ENCODE results near the gene CLMN.

The CLMN gene

DNA sequence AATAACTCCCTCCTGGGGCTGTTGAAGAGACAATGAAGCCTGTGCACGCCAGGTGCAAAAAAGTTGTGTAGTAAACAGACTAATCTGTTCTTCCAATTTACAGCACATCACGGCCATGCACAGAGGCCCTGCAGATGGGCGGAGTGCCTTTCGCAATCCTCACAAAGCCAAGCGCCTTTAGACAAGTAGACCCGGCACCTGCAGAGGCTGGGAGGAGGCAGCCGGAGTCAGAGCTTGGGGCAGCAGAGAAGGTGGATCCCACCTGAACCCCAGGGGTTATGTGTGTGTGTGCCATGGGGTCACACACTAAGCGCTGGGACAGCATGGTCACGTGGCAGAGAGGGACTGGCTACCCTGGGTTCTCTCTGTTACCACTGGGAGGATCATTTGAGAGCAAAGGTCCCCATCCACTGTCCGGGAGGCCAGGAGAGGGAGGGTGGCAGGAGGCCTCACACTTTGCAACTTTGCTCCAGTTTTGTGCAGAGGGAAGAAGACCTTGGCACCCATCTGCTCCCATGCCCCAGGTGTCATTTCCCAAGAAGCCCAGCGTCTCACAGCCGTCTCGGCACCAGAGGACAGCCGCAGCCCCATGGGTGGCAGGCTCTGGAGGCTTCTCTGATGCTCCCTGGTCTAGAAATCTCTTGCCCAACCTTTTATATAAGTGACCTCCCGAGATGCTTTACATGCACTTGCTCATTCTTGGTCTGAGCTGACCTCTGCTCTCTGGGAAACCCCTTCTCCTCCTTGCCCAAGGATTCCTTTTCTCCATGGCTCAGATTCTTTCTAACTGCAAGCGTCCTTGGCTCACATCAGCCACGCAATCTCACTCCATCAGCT is 82.4 kb downstream of the CLMN start:
- DNase-seq, result no peak

DNA sequence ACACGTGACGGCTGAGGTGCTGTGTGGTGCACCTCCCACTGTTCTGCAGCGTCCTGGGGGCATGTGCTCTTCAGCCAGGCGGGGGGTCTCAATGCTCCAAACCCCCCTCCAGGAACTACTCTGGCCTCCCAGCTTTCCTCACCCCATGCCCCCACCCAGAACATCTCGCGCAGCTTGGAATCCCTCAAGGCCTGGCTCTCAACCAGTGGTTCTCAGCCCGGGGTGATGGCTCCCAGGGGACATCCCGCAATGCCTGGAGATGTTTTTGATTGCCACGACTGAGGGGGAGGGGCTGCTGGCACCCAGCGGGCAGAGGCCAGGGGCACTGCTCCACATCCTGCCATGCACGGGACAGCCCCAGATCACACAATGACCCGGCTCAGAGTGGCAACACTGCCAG is 83.5 kb downstream of the CLMN start:
- no peak for DNase-seq

DNA sequence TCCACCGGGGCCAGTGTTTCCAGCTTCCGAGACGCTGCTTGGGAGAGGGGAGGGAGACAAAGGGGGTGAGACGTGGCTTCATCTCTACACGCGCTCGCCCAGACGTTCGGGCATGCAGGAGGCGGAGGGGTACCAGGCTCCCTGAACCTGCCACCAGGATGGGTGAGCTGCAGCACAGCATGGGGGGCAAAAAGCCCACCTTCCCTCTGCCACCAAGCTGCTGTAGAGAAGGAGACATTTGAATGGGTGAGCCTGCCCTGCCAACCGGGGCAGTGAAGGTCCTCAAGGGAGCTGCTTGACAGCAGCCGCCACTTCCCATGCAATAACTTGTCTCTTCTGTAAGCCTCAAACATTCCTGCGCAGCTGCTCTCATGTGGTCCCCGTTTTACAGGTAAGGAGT is 83.9 kb downstream of the CLMN start:
- no peak for DNase-seq

DNA sequence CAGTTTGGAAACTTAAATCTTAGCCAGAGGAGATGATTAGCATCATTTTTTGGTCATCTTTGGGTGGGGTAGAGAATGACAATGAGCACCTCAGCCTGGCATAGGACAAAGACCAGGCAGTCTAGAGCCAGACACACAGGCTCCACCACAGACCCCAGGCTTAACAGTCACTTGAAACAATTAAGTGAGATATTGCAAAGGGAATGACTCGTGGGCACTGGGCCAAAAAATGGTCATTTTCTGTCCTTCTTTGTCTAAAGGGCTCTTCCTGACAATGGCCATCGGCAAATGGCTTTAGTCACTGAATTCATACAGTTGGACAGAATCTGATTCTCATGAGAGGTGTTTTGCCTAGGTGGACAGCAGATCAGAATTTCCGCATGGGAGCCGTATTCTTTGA is 84.4 kb downstream of the CLMN start:
- no peak for DNase-seq

DNA sequence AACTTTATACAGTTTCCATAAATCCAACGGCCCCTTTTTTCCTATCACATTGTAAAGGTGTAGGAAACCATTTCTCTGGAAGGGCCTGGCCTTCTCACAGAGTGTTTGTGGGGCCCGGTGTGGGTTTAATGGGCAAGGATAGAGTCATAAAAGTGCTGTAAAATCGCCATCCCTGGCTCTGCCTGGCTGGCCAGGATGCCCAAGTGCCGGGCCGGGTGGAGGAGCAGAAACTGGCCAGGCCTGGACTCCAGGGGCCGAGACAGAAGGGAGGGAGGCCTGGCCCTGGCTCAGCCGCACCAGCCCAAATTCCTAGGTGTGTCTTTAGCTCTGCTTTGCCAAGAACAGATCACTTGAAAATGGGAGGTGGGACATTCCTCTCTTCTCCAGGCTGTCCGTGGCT is 85.3 kb downstream of the CLMN start:
- DNase-seq, result no peak

DNA sequence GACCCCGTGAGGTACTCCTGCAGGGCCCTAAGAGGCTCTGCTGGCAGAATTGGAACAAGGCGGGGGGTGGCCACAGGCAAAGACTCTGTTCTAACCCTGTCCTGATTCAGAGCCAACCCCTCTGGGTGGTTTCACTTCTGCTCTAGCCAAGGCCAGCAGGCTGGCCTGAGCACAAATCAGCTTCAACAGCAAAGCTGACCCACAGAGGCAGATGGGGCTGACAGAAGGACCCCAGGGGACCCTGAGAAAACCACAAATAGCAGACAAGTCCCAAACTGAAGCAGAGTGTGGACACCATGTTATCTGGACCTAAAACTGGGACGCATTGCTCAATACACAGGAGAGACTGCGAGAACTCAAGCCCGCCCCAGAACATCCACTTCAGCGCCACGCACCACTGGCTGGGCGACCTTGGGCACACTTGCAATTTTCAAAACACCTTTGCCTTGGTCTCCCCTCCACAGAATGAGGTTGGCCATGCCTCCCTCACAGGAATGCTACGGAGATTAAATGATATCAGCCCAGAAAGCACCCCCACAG is 85.9 kb downstream of the CLMN start:
- no peak for DNase-seq

DNA sequence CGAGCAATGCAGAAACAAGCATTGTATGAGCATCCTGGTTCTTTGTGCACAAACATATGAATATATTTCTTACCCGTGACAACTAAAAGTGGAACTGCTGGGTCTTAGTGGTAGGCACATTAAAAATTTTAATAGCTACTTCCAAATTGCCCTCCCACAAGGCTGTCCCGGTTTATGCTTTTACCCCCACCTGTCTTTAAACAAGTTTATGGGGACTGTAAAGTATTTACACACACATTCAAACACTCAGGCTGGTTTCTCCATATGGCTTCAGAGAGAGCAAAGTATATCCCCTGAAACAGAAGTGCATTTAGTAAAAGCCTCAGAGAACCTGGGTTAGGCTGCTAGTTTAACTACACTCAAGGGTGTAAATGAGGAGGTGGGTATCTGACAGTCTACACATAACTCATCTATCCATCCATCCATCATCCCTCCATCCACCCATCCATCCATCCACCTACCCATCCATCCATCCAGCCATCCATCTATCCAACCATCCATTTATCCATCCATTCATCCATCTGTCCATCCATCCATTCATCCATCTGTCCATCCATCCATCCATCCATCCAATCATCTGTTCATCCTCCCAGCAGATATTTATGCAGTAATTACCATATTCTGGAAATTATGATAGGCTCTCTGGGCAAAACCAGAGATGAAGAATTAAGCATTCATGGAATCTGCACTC is 86.7 kb downstream of the CLMN start:
- DNase-seq, result no peak

DNA sequence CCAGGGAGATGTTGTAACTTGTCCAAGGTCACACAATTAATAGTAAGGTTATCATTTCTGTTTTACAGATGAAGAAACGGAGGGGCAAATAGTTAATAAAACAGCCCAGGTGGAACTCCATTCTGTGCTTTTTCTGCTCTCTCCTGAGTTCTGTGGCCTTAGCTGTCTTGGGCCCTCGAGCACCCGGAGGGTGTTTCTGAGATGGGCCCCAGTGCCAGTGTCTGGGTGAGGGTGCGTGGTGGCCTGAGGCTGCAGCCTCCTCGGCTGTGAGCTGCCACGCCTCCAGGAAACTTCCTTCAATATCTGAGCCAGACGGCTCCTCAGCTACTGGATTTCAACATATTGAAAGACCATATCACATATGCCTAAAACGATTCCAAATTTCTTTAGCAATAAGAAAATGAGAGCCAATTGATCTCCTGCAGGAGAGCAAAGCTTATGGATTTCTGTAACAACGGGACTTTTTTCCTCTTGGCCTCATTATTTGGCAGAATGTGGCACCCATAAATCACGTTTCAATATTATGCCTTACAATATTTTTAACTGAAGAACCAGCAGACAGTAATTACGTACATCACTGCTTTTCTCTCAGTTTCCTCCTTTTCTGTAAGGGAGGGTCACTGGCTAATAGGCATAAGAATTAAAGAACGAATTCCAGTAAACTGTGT is 87.6 kb downstream of the CLMN start:
- no peak for DNase-seq

DNA sequence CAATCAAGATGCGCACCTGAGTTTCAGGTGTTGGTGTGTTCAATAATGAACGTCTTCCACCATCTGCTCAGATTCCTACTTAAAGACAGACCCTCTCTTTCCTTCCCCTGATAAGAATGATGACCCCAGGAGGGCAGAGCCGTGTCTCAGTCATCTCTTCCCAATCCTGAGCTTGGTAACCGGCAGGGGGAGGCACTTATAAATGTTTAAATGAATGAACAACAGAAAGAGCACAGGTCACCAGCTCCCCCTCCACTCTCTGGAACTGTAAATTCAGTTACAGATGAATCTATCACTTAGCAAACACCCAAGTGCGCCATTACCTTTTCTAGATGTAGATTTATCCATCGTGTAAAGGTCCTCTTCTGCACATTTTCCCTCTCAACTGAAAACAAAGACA is 90.0 kb downstream of the CLMN start:
- DNase-seq, result no peak

DNA sequence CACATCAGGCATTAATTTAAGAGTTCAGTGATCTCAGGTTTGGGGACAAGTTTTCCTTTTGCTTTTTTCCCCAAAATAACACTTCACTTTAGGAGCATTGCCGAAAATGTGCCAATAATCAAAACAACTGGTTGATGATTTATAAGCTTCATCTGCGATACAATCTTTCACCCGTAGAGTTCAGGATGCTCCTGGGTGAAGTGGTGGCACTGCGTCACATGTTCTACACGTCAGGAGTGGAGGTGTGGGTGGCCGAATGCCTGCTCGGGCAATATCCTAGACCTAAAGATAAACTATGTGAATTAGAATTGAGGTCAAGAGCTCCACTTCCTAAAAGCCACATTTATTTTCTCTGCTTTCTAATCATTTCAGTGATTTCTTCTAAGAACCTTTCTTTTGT is 91.5 kb downstream of the CLMN start:
- no peak for DNase-seq

DNA sequence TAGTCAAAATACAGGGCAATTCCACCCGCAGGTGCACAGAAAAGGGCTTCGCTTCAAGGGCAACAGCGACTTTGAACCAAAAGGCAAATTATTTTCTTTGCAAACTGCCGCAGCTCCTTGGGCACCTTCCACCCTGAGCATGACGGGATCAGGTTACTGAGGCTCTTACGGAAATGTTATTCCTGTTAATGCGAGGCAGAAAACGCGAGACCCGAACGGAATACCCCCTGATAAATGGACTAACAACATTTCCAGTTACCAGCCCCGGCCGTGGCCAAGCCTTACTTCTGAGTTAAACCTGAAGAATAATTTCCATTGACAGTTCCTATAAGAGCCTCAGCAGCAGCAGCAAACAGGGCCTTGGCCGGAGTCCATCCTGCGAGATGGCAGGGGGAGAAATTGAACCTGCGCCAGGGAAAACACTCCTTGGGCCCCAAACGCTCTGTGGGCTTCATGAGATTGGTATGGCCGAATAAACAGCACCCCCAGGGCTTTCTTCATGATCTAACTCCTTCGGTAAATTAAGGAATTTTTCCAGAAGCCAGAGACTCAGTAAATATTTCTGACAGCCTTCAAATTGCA is 92.3 kb downstream of the CLMN start:
- DNase-seq, result no peak

DNA sequence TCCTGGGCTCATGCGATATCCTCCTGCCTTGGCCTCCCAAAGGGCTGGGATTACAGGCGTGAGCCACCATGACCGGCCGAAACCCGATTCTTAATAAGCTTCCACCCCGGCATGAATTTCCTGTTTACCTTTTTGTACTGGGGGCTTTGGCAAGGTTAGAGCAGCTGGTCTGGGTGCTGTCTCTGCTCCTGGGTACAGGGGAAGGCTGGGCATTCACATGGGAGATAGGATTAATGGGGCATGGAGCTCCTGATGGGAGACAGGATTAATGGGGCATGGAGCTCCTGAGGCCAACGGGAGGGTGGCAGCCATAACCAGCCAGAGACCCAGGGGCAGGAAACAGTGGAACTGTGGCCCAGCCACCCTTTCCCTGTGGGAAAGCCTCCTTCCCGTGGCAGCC is 92.9 kb downstream of the CLMN start:
- DNase-seq, result no peak

DNA sequence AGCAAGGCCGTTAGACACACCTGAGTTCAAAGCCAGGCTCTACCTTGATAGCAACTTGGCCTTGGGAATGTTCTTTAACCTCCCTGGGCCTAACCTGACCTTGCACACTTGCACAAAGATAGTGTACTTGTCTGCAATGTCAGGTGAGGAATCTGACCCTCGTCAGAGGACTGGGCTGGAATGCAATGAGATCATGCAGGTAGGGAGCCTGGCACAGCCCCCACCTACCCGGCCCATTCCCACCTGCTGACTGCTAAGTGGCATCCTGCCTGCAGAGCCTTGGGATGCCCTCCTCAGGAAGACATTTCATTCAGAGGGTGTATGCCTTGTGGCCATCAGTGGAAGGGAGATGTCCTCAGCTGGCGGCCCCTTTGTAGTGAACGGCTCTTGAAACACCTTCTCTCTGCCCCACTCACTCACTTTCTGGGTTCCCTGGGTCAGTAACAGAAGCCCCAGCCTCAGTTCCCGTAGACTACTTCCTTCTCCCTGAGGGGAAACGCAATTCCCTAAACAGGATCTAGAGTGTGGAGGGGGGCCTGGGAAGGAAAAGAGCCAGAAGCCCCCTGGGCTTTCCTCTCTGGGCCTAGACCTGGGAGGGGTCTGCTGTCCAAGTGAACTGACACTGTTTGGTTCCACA is 94.3 kb downstream of the CLMN start:
- no peak for DNase-seq

DNA sequence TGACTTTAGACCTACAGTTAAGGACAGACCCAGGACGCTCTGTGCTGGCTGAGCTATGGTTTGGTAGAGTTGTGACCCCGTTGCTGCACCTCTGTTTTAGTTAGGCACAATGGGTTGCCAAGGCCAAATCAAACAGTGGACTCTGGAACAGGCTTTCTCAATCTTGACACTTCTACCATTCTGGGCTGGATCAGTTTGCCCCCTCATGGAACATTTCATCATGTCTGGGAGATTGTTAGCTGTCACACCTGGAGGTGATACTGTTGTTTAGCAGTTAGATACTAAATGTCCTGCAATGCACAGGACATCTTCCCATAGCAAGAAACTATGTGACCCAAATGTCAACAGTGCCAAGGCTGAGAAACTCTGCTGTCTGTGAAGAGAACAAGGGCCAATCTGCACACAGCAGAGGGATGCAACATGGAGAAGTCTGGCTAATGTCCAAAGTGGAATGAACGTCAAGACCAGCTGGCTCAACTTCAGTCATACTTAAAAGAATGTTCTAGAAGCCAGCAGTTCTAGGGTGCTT is 96.8 kb downstream of the CLMN start:
- no peak for DNase-seq

DNA sequence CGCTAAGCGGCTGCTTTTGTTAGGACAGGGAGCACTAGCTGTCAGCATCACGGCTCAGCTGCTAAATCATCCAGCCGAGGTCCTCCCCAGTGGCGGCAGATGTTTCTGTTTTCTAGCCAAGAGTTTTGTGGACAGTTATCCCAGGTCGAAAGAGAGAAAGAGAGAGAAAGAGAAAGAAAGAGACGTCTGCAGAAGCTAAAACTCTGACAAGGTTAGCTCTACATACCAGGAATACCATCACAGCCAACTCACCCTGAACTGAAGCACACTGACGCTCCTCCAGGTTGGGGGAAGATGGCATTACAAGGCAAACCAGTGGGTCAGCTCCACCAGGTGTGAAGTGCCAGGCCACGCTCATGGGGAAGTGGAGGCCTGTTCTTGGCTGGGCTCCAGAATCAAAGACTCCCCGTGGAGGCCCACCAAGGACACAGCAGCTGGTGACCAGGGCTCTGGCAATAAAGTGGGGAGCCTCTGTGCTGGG is 97.5 kb downstream of the CLMN start:
- DNase-seq, result no peak

DNA sequence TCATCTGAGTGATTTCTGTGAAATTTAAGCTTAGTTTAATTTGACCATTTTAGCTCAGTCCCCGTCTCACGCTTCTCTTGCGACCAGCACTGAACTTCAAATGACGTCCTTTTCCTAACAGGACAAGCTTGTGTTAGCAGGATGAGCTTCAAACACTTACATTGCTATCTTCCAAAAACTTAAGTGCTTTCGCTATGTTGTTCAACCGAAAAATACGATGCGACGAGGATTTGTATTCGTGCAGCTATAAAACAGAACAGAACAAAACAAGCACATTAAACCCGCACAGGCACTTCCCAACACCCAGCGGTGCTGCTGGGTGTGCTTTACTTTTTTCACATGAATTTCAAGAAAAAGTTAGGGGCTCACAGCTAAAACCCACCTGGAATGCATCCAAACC is 98.2 kb downstream of the CLMN start:
- DNase-seq, result no peak

DNA sequence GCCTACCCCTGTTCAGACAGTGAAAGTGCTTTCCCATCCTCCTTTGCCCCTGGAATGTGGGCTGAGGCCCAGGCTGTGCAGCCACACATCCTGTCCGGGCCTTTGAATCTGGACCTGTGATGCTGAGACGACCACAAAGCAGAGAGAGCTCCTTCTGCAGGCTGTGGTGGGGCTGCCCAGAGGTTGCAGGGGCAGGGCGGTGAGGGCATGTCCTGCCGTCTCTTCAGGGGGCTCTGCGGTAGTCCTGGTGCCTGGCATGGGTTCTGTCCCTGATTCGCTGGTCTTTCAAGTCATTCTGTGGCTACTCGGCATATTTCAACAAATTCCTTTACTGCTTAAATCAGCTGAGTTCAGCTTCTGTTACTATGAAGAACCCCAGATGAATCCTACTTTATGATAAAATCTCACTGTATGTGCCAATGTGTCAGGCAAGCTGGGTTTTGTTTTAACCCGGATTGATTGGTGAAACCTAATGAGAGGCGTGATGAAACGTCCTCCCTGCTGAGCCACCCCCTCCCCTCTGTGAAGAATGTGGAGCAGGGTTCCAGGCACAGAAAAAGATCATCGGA is 99.0 kb downstream of the CLMN start:
- DNase-seq, result no peak

DNA sequence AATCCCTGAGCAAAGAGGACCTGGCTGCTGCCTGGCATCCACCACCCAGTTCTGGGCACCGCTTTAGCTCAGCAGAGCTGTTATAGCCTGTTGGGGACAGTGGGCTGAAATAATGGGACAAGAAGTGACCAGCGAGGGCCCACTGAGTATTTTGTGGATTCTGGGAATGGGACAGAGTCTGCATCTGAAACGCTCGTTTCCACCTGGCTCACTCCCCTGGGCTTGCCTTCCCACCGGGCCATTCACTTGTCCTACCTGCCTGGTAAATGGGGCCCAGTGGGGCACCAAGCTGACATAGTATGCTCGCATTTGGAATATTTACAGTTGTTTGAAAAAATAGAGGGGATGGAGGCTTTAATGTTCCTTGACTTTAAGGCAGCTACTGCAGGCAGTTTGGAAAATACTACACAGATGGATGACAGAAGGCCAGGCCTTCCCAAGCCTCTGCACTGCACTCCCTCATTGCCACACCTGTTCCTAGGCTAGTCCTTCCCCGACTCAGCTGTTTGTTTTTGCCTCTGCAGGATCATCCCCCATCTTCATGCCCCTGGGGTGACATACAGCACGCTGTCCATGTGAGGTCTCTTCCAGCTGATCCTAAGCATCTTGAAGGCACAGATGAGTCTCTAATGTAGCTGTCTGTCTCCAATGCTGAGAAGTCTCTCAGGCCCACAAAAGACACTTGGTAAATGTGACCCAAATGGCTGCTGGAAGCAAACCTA is 101.1 kb downstream of the CLMN start:
- DNase-seq, result no peak

DNA sequence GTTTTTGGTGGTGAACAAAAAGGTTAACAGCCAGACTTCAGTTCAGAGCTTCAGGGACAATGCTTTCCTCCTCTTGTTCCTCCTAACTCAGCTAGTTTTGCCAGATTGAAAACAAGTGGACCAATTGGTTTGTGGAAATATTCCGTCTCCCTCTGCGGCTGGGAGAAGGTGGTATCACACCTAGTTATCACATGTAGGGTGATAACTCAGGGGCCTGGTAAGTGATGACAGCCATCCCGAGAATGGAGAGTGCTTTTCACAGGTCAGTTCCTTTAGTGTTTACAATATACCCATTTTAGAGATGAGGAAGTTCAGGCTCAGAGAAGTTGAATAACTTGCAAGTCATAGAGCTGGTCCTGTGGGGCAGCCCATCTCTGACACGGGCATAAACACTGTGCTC is 101.7 kb downstream of the CLMN start:
- no peak for DNase-seq

DNA sequence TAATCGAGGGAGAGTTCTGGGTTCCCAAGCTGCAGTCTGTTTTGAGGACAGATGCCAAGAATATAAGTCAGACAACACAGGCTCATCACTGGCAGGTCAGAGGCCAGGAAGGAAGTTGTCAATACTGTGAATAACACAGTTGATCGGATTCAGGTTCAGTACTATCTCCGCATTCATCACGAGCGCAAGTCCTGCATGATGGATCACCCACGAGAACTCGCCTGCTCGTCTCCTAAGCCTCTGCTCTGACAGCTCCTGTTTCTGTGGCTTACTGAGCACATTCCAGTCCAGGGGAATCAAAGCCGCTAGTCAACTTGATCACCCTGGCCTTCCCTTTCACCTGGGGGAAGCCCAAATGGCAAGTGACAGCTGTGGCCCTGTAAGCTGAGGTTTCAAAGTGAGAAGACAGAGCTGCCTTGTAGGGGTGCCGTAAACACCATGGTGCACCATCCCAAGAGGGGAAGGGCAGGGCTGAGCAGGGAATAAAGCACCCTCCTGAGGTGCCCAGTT is 102.3 kb downstream of the CLMN start:
- no peak for DNase-seq

DNA sequence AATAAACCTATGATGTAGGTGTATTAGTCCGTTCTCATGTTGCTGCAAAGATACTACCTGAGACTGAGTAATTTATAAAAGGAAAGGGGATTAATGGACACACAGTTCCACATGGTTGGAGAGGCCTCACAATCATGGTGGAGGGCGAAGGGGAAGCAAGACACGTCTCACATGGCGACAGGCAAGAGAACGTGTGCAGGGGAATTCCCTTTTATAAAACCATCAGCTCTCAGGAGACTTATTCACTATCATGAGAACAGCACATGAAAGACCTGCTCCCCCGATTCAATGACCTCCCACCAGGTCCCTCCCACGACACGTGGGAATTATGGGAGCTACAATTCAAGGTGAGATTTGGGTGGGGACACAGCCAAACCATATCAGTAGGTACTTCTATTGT is 103.7 kb downstream of the CLMN start:
- DNase-seq, result no peak
